Activated CD4-positive, alpha-beta T cell treated with anti-CD3 and anti-CD28 coated beads, Interleukin-2, amount 50 U/mL, for 16 hours (primary cell): ENCODE measurements around the gene SSMEM1.

Experiments used
- DNase-seq: peaks from one replicate; pipeline ENCODE4 v3.0.0-alpha.2; 2020

The SSMEM1 gene

GRCh38 chr7:130256704-130257103 is 49.0 kb downstream of the SSMEM1 start:
- no peak for DNase-seq

- no peak for DNase-seq
Measured at GRCh38 chr7:130258494-130259078, 50.9 kb downstream of the SSMEM1 start.

DNA sequence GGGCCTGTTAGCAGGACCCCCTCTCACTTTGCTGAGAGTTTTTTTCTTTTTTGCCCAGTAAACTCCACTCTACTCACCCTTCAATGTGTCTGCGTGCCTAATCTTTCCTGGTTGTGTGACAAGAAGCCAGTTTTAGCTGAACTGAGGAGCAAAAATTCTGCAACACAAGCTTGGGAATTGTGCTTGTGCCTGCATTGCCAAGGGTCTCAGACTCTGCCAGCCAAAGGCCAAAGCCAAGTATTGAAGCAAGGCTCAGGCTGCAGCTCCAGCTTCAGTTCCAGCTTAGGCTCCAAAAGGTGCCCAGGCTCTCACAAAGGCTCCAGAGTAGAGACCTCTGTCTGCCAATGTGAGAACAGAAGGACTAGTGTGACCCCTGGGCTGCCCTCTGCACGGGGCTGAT is 54.8 kb downstream of the SSMEM1 start:
- no peak for DNase-seq

DNA sequence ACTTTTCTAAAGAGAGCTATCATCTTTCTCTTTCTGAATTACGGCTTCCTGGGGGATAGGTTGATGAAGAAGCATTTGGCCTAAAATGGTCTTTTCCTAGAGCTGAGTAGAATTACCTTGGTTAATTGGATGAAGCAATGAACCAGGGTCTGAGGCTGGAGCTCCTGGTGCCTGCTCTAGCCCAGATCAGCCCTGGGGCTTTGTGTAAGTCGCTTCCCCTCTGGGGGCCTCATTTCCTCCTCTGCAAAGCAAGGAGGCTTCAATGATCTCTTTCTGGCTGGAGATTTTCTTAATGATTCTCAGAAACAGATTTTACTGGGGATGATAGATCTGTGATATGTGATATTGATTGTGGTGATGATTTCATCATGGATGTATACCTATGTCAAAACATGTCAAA is 55.5 kb downstream of the SSMEM1 start:
- DNase-seq = no peak
